IPS DF 6.9 (cell line): ENCODE data around the gene PMEPA1.

Source experiments
- DNase-seq: peaks from one replicate; pipeline ENCODE4 v3.0.0-alpha.2; 2013; ENCODE audit warnings: low read depth, low spot score
- H3K27ac ChIP-seq: one replicate; pipeline ENCODE4 v1.5.1; 2013; ENCODE audit warnings: low read length, control low read depth
- H3K27me3 ChIP-seq: 2 replicates; pipeline ENCODE4 v1.6.1; 2013; ENCODE audit warnings: mild to moderate bottlenecking, low read length; ENCODE audit not compliant: control insufficient read depth, insufficient read depth
- H3K36me3 ChIP-seq: 2 replicates; pipeline ENCODE4 v1.6.1; 2013; ENCODE audit warnings: low read length; ENCODE audit not compliant: control insufficient read depth, insufficient read depth
- H3K4me1 ChIP-seq: 2 replicates; pipeline ENCODE4 v1.6.1; 2013; ENCODE audit warnings: low read length; ENCODE audit not compliant: control insufficient read depth, insufficient read depth
- H3K4me3 ChIP-seq: 2 replicates; pipeline ENCODE4 v1.5.1; 2013; ENCODE audit warnings: mild to moderate bottlenecking, low read length
- H3K9me3 ChIP-seq: 2 replicates; pipeline ENCODE4 v1.6.1; 2013; ENCODE audit warnings: low read length, inconsistent platforms; ENCODE audit not compliant: control insufficient read depth, insufficient read depth
- WGBS: extraction: QIAGEN DNeasy Blood & Tissue Kit; methylation state at CpG from one replicate; pipeline ENCODE4 v1.1.7; 2013; ENCODE audit warnings: mixed read lengths, missing lambda C conversion rate; ENCODE audit not compliant: insufficient read length, insufficient coverage; 5-methylcytosine and 5-hydroxymethylcytosine counted together

Gene PMEPA1

GRCh38 chr20:57669632-57670031, 40.2 kb downstream of the PMEPA1 start:
- H3K27me3 ChIP-seq = no peaks in the 10 kb centered on the region
- DNase-seq = no peak
- H3K27ac ChIP-seq = no peak overlapping the region
- WGBS = no CpG with 5 or more reads among the region's 8 CpGs
- peaks cover 5% of the 10 kb centered on the region; the same call in 1 of the 2 replicates for H3K4me1 ChIP-seq
- H3K4me3 ChIP-seq = no peak overlapping the region
- H3K9me3 ChIP-seq = no peaks in the 10 kb centered on the region
- H3K36me3 ChIP-seq = 0 out of 2 replicates have a peak, but pooled peaks cover 2% of the 10 kb centered on the region

DNA sequence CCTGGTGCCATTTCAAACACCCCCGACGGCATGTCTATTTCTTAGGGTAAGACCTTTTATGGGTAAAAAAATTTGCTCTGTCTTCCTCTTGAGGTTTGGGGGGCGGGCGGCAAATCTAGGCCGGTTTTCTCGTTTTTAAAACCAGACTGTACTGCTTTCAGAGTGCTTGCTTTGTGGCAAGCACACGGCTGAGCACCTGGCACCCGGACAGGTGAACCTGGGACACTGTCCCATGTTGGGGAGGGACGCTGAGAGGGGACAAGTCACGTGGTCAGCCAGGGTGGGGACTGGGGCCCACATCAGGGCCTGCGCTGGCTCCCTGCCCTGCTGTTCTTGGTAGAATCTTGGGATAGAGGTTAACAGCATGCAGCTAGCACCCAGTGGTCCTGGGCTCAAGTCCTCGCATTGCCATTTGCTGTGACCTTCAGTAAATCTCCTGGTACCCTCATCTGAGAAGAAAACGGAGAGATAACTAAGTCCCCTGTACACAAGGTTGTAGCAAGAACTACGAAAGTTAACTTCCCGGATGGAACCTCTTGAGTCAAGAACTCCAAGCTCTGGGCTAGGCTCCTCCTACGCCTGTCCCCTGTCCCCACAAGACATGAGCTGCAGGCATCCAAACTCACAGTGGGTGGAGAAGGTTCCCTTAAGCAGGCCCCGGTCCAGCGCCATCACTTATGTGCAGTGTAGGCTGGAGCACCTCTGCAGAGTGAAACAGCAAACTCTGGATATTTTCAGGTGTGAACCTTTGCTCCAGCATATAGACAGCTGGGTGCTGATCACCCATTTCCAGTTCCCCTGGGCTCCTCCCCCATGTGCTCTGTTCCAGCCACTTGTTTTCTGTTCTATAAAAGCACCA, 41.7 kb downstream of the PMEPA1 start:
- DNase-seq = no peak
- no peak overlapping the region for H3K27ac ChIP-seq
- peaks cover 5% of the 10 kb centered on the region; the same call in 1 of the 2 replicates for H3K4me1 ChIP-seq
- H3K36me3 ChIP-seq = 0 out of 2 replicates have a peak, but pooled peaks cover 2% of the 10 kb centered on the region
- H3K4me3 ChIP-seq = no peak overlapping the region
- H3K27me3 ChIP-seq = no peaks in the 10 kb centered on the region
- H3K9me3 ChIP-seq = no peaks in the 10 kb centered on the region
- WGBS = no CpG with 5 or more reads among the region's 18 CpGs

GRCh38 chr20:57667388-57667787, 42.4 kb downstream of the PMEPA1 start:
- WGBS = no CpG with 5 or more reads among the region's 16 CpGs
- H3K4me1 ChIP-seq = peaks cover 5% of the 10 kb centered on the region; the same call in 1 of the 2 replicates
- no peak for DNase-seq

GRCh38 chr20:57666834-57667157, 43.0 kb downstream of the PMEPA1 start:
- Histone ChIP-seq H3K27me3 (no peaks in the 10 kb centered on the region), H3K9me3 (no peaks in the 10 kb centered on the region), H3K27ac (no peak overlapping the region), H3K4me3 (no peak overlapping the region), H3K4me1 (peaks cover 7% of the 10 kb centered on the region), H3K36me3 (0 out of 2 replicates have a peak, but pooled peaks cover 2% of the 10 kb centered on the region)
- DNase-seq = no peak
- no CpG with 5 or more reads among the region's 13 CpGs for WGBS

More at GRCh38 chr20:57667388-57667787, 42.4 kb downstream of the PMEPA1 start:
- H3K27me3 ChIP-seq = no peaks in the 10 kb centered on the region
- H3K4me3 ChIP-seq = no peak overlapping the region
- 0 out of 2 replicates have a peak, but pooled peaks cover 2% of the 10 kb centered on the region for H3K36me3 ChIP-seq
- H3K27ac ChIP-seq = no peak overlapping the region
- no peaks in the 10 kb centered on the region for H3K9me3 ChIP-seq

DNA sequence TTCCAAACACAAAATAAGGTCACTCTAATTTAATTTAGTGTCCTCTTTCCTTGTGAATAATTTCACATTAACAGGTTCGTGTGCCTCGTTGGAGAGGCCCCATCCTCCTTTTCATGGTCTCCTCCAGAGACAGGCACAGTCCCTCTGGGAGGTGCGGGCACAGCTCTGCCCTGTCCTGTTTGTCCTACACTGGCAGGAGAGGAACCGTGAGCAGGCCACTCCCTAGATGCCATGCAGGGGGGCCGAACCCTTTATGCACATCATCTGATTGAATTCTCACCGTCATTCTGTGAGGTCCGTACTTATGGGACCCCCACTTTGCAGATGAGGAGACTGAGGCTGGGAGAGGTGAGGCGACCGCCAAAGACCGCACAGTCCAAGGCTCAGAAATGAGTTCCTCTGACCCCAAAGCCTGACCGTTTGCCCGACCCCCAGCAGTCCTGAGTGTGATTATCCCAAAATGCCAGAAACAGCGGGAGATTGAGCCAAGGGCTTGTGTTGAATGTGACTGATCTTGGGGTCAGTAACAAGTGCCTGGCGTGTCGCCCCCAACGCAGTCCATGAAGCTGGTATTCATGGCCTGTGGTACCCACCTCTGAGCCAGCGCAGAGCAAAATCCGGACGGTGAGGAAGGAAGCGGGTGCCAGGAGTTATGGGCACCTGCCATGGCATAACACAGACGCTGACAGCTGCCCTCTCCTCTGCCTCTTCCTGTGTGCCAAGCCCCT, 43.5 kb downstream of the PMEPA1 start:
- WGBS = no CpG with 5 or more reads among the region's 21 CpGs
- Histone ChIP-seq H3K9me3 (no peaks in the 10 kb centered on the region), H3K36me3 (0 out of 2 replicates have a peak, but pooled peaks cover 2% of the 10 kb centered on the region), H3K4me1 (peaks cover 7% of the 10 kb centered on the region), H3K27me3 (no peaks in the 10 kb centered on the region), H3K4me3 (no peak overlapping the region), H3K27ac (no peak overlapping the region)
- no peak for DNase-seq

GRCh38 chr20:57665589-57665971, 44.2 kb downstream of the PMEPA1 start:
- H3K27ac ChIP-seq = no peak overlapping the region
- DNase-seq = no peak
- no peaks in the 10 kb centered on the region for H3K9me3 ChIP-seq
- no peak overlapping the region for H3K4me3 ChIP-seq
- peaks cover 7% of the 10 kb centered on the region for H3K4me1 ChIP-seq
- H3K36me3 ChIP-seq = 0 out of 2 replicates have a peak, but pooled peaks cover 2% of the 10 kb centered on the region
- WGBS = no CpG with 5 or more reads among the region's 8 CpGs
- H3K27me3 ChIP-seq = no peaks in the 10 kb centered on the region

- Histone ChIP-seq H3K27me3 (no peaks in the 10 kb centered on the region), H3K36me3 (0 out of 2 replicates have a peak, but pooled peaks cover 2% of the 10 kb centered on the region), H3K4me1 (peaks cover 7% of the 10 kb centered on the region), H3K27ac (no peak overlapping the region), H3K4me3 (no peak overlapping the region), H3K9me3 (no peaks in the 10 kb centered on the region)
- WGBS = no CpG with 5 or more reads among the region's 14 CpGs
- no peak for DNase-seq
Measured at GRCh38 chr20:57664924-57665588, 44.8 kb downstream of the PMEPA1 start.

GRCh38 chr20:57664476-57664875, 45.3 kb downstream of the PMEPA1 start:
- Histone ChIP-seq H3K27ac (no peak overlapping the region), H3K4me1 (peaks cover 7% of the 10 kb centered on the region), H3K4me3 (no peak overlapping the region), H3K27me3 (no peaks in the 10 kb centered on the region), H3K36me3 (0 out of 2 replicates have a peak, but pooled peaks cover 2% of the 10 kb centered on the region), H3K9me3 (no peaks in the 10 kb centered on the region)
- DNase-seq = no peak
- no CpG with 5 or more reads among the region's 20 CpGs for WGBS

GRCh38 chr20:57663681-57664451, 45.9 kb downstream of the PMEPA1 start:
- no CpG with 5 or more reads among the region's 27 CpGs for WGBS
- no peak for DNase-seq
- Histone ChIP-seq H3K36me3 (peaks cover 5% of the 10 kb centered on the region; the same call in 1 of the 2 replicates), H3K4me1 (peaks cover 7% of the 10 kb centered on the region), H3K27me3 (no peaks in the 10 kb centered on the region), H3K27ac (no peak overlapping the region), H3K9me3 (no peaks in the 10 kb centered on the region), H3K4me3 (no peak overlapping the region)
